ENCODE measurements around the gene SEC23B. TPM values are rescaled to one million over a fixed set of nuclear protein-coding genes. Genes with fewer than 3 reads are reported as not detected.

The SEC23B gene
- total RNA-seq, 2 donors from 2014 or later: 29.0 to 36.3 TPM

GRCh38 chr20:18577942-18578341, 70.2 kb downstream of the SEC23B start:
- Histone ChIP-seq H3K9me3 (no peaks in the 10 kb centered on the region), H3K27ac (no peak overlapping the region), H3K27me3 (no peaks in the 10 kb centered on the region), H3K4me1 (no peaks in the 10 kb centered on the region), H3K4me3 (no peak overlapping the region), H3K36me3 (replicated peaks in 1 of 2; ENCODE audit: insufficient read depth in 1 of 2, low read depth in 2 of 2) (no peaks in the 10 kb centered on the region)
- TF ChIP-seq CTCF (IDR thresholded peaks at IDR 0.05) (no peak), POLR2A (IDR thresholded peaks at IDR 0.05) (no peak)
- ATAC-seq: no peak
- intact Hi-C loops (cut with DNase I): no loop called here
- no peak for DNase-seq
- WGBS, 2 donors: 70 to 89% methylated on average over 6 of the region's 6 CpGs

GRCh38 chr20:18578581-18578980, 70.8 kb downstream of the SEC23B start:
- 40 to 48% methylated on average over 6 of the region's 6 CpGs for WGBS, 2 donors
- H3K4me1 ChIP-seq: no peaks in the 10 kb centered on the region
- no peaks in the 10 kb centered on the region for H3K27me3 ChIP-seq
- ATAC-seq (no peak), DNase-seq (no peak)
- intact Hi-C loops (cut with DNase I): no loop called here
- no peak for TF ChIP-seq CTCF (IDR thresholded peaks at IDR 0.05)
- no peak for TF ChIP-seq POLR2A (IDR thresholded peaks at IDR 0.05)
- H3K27ac ChIP-seq: no peak overlapping the region
- no peaks in the 10 kb centered on the region for H3K9me3 ChIP-seq
- no peak overlapping the region for H3K4me3 ChIP-seq
- no peaks in the 10 kb centered on the region for H3K36me3 ChIP-seq (replicated peaks in 1 of 2; ENCODE audit: insufficient read depth in 1 of 2, low read depth in 2 of 2)

- ATAC-seq: no peak
- no peak overlapping the region for H3K27ac ChIP-seq
- WGBS, 2 donors: 77 to 87% methylated on average over 4 of the region's 4 CpGs
Observed at GRCh38 chr20:18580012-18580411, 72.3 kb downstream of the SEC23B start.

GRCh38 chr20:18585134-18585533, 77.4 kb downstream of the SEC23B start:
- H3K4me1 ChIP-seq: peaks cover 11% of the 10 kb centered on the region
- no peaks in the 10 kb centered on the region for H3K27me3 ChIP-seq
- DNase-seq: no peak
- no peaks in the 10 kb centered on the region for H3K36me3 ChIP-seq (replicated peaks in 1 of 2; ENCODE audit: insufficient read depth in 1 of 2, low read depth in 2 of 2)
- H3K4me3 ChIP-seq: no peak overlapping the region
- ATAC-seq: no peak
- TF ChIP-seq CTCF (IDR thresholded peaks at IDR 0.05) (no peak), POLR2A (IDR thresholded peaks at IDR 0.05) (no peak)
- WGBS, 2 donors: 76 to 84% methylated on average over 2 of the region's 2 CpGs
- intact Hi-C loops (cut with DNase I): no loop called here
- H3K27ac ChIP-seq: no peak overlapping the region
- H3K9me3 ChIP-seq: no peaks in the 10 kb centered on the region

More at GRCh38 chr20:18580012-18580411, 72.3 kb downstream of the SEC23B start:
- no peaks in the 10 kb centered on the region for H3K9me3 ChIP-seq
- H3K27me3 ChIP-seq: no peaks in the 10 kb centered on the region
- H3K4me1 ChIP-seq: no peaks in the 10 kb centered on the region
- DNase-seq: no peak
- no peaks in the 10 kb centered on the region for H3K36me3 ChIP-seq (replicated peaks in 1 of 2; ENCODE audit: insufficient read depth in 1 of 2, low read depth in 2 of 2)
- intact Hi-C loops (cut with DNase I): no loop called here
- H3K4me3 ChIP-seq: no peak overlapping the region
- no peak for TF ChIP-seq CTCF (IDR thresholded peaks at IDR 0.05)
- TF ChIP-seq POLR2A (IDR thresholded peaks at IDR 0.05): no peak

Measured in body of pancreas (tissue), 4 donors.